Measurements from ENCODE around the gene MAN1C1.
"Not testable (repeated sequence)": the region's sequence is repeated elsewhere in the genome, so short reads cannot be mapped to it uniquely, and the experiment has no call there.

Gene MAN1C1

GRCh38 chr1:25699059-25699458 is 82.5 kb downstream of the MAN1C1 start:
- not testable (repeated sequence) for ATAC-seq

DNA sequence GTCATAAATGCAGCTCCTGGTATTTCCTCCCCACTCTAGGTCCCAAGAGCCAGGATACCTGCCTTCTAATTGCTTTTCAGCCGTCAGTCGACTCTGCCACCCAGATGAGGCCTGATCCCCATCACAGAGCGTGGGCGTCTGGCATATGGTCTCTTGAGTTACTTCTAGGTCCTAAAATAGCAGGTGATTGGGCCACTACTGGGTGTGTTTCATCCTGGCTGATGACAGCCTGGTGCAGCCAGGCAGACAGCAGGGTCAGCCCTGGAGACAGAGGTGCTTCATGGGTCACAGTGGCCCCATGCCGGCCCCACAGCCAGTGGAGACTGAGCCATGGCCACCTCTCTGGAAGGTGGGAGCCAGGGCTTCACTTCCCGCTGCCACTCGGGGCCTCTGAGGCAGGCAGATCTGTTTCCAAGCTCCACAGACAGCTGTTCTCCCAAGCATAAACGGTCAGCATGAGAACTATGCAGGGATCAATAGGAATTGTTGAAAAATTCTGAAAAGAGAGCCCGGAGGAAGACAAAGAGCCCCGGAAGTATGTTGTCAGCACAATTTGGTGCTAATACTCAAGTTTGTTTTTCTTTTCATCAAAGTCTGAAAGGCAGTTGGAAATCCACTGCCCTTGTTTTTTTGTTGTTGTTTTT is 83.0 kb downstream of the MAN1C1 start:
- no peak for ATAC-seq

DNA sequence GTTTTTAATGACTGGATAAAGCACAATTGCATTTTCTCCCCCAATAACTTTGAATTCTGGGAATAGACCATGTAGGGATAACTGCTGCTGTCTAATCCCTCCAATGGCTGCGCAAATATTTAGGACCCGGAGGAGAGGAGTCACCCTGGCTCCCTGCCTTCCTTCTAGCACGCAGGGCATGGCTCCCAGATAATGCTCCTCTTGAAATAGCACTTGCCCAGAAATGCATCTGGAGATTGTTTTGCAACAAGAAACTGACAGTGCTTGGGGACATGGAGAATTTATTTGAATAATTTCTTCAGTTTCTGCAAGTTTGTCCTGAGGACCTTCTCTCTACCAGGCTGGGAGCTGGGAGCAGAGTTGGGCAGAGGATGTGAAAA is 83.5 kb downstream of the MAN1C1 start:
- no peak for ATAC-seq

- no peak for ATAC-seq
Observed at GRCh38 chr1:25700626-25701025, 84.0 kb downstream of the MAN1C1 start.

DNA sequence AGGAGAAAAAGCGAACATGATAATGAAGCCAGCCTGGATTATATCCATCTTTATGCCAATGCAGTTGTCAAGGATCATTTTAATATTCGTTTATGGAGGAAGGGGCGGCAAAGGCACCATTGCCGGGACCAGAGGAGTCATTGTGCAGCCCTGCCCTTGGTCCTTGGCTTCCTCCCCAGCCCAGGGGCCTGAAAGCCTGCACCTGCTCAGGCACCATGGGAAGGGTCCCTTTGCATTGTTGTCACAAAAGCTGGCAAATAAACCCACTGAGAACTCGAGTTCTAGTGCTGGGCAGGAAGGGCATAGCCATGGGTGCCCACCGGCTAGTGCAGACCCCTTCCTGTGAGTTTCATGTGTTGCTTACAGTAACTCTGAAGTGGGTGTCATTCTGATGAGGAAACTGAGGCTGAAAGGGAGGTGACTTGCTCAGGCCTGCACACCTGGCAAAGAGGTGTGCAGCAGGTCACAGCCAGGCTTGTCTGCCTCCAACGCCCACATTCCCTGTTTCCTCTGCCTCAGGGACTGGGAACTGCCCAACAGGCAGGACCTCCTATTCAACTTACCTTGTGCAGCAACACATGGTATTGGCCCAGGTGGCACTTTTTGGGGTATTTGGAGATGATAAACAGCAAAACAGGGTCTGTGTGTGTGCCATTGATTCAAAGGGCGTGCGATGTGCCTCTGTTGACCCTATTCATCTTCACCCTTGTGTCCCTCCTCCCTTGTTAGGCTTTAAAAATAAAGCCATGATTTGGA is 84.6 kb downstream of the MAN1C1 start:
- no peak for ATAC-seq

DNA sequence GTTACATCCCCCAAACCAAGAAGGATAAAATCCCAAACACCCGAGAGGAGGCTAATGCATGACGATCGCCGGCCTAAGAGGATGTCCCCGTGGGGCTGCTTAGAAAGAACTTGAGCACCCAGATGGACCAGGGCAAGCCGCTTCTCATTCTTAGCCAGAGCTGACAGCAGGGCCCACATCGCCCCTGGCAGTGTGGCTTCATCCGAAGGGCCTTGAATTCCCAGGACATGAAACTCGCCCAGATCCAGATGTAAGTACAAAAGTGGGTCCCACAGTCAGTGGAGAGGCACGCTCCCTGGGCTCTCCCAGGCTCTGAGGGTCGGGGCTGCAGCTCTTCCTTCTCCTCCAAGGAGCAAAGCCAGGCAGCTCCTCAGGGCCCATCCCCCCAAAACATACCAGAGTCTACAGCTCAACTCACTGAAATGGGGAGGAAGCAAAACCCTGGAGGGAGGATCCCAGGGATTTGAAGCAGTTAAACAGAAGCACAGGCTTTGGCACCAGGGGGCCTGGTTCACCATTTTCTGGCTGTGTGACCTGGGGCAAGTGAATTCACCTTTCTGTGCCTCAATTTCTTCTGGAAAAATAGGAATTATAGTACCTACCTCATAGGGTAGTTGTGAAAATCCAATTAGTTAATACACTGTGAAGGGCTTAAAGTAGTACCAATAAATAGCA is 85.6 kb downstream of the MAN1C1 start:
- ATAC-seq: no peak

DNA sequence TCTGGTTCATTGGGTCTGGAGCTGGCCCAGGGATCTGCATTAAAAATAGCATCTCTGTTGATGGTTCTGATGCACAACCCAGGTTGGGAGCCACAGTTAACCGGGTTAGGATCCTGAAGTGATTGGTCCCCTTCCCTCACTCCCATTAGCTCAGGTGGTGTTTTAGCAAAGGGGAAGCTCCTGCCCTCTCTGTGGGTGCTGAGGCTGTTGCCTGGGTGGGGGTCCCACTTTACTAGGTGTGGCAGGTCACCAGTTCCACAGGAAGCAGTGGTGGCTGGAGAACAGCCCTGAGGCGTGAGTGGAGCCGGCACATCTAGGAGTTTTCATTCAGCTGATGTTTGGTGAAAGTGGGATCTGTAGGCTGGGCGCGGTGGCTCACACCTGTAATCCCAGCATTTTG is 86.5 kb downstream of the MAN1C1 start:
- no peak for ATAC-seq

GRCh38 chr1:25703671-25704266 is 87.2 kb downstream of the MAN1C1 start:
- no peak for ATAC-seq

- peak; percentile 53 to 62 for ATAC-seq
Observed at GRCh38 chr1:25704267-25704691, 87.7 kb downstream of the MAN1C1 start.

DNA sequence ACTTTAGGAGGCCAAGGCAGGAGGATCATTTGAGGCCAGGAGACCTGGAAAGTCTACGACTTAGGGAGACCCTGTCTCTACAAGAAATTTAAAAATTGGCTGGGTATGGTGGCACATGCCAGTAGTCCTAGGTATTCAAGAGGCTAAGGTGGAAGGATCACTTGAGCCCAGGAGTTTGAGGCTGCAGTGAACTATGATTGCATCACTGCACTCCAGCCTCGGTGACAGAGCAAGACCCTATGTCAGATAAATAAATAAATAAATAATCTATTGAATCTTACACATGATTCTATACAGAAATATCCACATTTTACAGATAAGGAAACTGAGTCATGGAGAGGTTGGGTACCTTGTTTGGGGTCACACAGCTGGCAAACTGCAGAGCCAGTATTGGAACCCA is 89.1 kb downstream of the MAN1C1 start:
- no peak for ATAC-seq

DNA sequence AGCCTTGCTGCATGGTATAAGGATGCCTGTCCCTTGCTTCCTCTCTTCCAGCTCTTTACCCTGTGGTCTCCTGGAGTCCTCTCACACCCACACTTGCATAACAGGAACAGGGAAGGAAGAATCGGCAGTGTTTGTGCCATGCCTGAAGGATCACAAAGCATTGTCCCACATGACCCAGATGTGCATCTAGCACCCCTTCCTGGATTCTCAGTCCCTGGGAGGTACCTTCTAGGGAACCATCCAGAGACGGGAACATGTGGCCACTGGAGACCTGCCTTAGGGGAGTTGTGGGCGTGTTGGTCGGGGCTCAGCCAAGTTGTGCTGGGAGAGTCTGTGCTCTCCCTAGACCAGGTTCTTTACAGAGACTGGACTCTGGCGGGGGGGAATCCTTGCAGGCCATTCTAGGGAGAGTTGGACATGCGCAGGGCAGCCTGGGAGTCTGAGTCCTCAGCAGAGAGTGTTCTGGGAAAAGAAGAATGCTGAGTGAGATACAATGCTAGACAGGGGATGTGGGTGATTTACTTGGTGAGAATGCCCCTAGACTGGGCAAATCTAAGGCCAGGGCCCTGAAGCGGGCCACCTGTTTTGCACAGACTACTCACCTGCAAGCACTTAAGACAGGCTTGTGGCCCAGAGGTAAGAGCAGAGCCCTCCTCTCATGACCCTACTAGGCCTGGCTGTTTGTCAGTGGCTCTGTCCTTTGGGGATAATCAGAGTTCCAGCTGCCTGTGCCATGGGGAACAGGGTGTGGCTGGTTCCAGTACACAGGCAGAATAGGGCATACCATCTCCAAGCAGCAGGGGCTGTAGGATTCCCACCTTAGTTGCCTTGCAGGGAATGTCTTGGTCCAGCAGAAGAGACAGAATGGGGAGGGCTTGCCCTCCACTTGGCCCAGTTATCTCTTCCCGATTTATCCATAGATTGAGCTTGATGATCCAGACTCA is 89.8 kb downstream of the MAN1C1 start:
- ATAC-seq: no peak

- no peak for ATAC-seq
Observed at GRCh38 chr1:25707280-25708016, 90.9 kb downstream of the MAN1C1 start.

- no peak for ATAC-seq
Observed at GRCh38 chr1:25710583-25711347, 94.2 kb downstream of the MAN1C1 start.

- peak; percentile 78 to 82 for ATAC-seq
Observed at GRCh38 chr1:25711555-25712298, 95.1 kb downstream of the MAN1C1 start.

DNA sequence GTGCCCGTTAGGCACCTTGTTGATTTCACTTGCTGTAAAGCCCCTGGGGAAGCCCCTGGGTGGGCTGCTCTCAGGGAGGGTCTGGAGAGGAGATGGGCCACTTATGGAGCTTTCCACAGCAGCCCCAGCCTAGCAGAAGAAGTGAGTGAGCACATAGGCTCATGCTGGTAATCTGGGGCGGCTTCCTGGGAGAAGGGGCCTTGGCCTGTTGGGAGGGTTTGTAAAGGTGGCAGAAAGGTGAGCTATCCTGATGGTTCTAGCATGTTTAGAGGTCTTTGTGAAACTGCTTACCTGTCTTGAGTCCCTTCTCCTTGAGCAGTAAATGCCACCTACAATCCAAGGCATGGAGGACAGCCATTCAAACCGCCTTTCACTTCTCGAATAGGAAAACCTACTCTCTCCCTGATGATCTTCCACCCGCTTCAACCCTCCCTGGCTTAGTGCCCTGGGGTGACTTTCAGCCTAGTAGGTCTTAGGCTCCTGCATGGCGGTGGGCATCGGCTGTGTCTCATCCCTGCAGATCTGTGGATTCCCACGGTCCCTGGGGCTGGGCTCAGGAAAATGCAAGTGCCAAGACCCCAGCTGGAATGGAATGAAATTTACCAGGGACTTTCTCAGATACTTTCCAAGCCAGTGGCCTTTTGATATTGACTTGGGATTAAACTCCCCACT is 95.8 kb downstream of the MAN1C1 start:
- no peak for ATAC-seq

DNA sequence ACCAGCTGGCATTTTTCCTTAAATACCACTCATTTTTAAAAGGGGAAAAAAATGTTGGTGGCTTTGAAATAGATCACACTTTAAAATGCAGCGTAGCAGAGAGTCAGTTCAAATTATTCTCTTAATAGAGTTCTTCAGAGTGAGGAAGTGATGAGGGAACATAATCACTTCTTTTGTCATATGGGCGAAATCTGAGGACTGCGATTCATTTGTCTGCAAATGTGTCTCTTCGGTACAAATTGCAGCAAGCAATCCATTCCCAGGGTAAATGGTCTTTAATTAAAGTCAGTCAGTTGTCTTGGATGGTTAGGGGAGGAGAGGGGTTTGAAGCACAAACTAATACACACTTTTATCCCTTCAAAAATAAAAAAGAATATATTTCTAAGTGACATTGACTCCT is 97.4 kb downstream of the MAN1C1 start:
- no peak for ATAC-seq

- ATAC-seq: no peak
Observed at GRCh38 chr1:25714372-25714931, 97.9 kb downstream of the MAN1C1 start.

GRCh38 chr1:25715888-25716287 is 99.3 kb downstream of the MAN1C1 start:
- ATAC-seq: no peak

GRCh38 chr1:25716320-25716719 is 99.7 kb downstream of the MAN1C1 start:
- ATAC-seq: no peak
